K562 (cell line): ENCODE data around the gene ARMH4. TPM values are rescaled to one million over a fixed set of nuclear protein-coding genes. Genes with fewer than 3 reads are reported as not detected.

Experiments
- ATAC-seq: fragments of 200-7000 bp; cut with Tn5 transposase; 3 replicates; pipeline ENCODE4 v1.9.1; 2020; ENCODE audit warnings: moderate library complexity
- BruUV-seq: library from RNA; stranded (reverse); fragments of 400-500 nt; replicated peaks from 2 replicates; lab custom pipeline; 2021; lab: Mats Ljungman, UMichigan
- CTCF ChIA-PET: fragments of 300-600 bp; formaldehyde crosslinking; extraction: SDS; loops from one replicate; lab custom pipeline; 2021; ENCODE audit warnings: low intra/inter-chr PET ratio; lab: Yijun Ruan, JAX
- POLR2A ChIA-PET: fragments of 300-600, 350-650 bp; sonication (Branson Sonifier 250); formaldehyde crosslinking; extraction: SDS; loops from one replicate; lab custom pipeline; 2021; ENCODE audit warnings: antibody characterized with exemption, inconsistent platforms; lab: Yijun Ruan, JAX
- DNase-seq, 4 experiments: peaks; one replicate each; pipeline versions ENCODE4 v3.0.0 to v3.0.0-alpha.2; 2011 to 2018; ENCODE audit warnings: low spot score in 3 of 4, mixed read lengths in 3 of 4; ENCODE audit errors: extremely low read depth in 1 of 4
- FAIRE-seq: peaks from 2 replicates; lab custom pipeline; 2011; peaks lifted over from hg19 to GRCh38; lab: Jason Lieb, UNC
- H2AFZ ChIP-seq: 2 replicates; pipeline ENCODE4 v1.6.0; 2011; ENCODE audit warnings: low read depth, low read length, control low read depth, inconsistent platforms
- H3K27ac ChIP-seq: fragments of 200-600 bp; 3 replicates; pipeline ENCODE4 v1.8.0; 2011; ENCODE audit warnings: low read depth, mild to moderate bottlenecking, control low read depth, inconsistent platforms, low read length, moderate library complexity, mixed read lengths; ENCODE audit errors: extremely low read depth
- H3K27me3 ChIP-seq, 2 experiments: fragments of 300-600 bp in 1 of 2; 2 replicates in 1 of 2; 3 replicates in 1 of 2; pipeline versions ENCODE4 v1.6.0 to v1.8.0; 2011; ENCODE audit warnings: inconsistent platforms in 2 of 2, low read length in 2 of 2, mild to moderate bottlenecking in 1 of 2, mixed read lengths in 1 of 2, moderate library complexity in 1 of 2; ENCODE audit not compliant: control insufficient read depth in 2 of 2, insufficient read depth in 2 of 2
- H3K36me3 ChIP-seq: fragments of 300-600 bp; 3 replicates; pipeline ENCODE4 v1.8.0; 2011; ENCODE audit warnings: mild to moderate bottlenecking, low read length, inconsistent platforms; ENCODE audit not compliant: control insufficient read depth, insufficient read depth
- H3K4me1 ChIP-seq, 2 experiments: fragments of 200-600 bp in 1 of 2; replicated peaks in 1 of 2; 2 replicates in 1 of 2; 3 replicates in 1 of 2; pipeline versions ENCODE4 v1.5.1 to v1.8.0; 2011; ENCODE audit warnings: inconsistent platforms in 2 of 2, low read length in 2 of 2, mild to moderate bottlenecking in 1 of 2, mixed read lengths in 1 of 2, moderate library complexity in 1 of 2; ENCODE audit not compliant: control insufficient read depth in 2 of 2, insufficient read depth in 2 of 2
- H3K4me2 ChIP-seq: 2 replicates; pipeline ENCODE4 v1.6.1; 2011; ENCODE audit warnings: low read length, control low read depth, inconsistent platforms, mixed read lengths; ENCODE audit not compliant: insufficient read depth
- H3K4me3 ChIP-seq: fragments of 200-600 bp; sonication (generic), shearing (Covaris generic); 2 replicates; pipeline ENCODE4 v1.5.1; 2016; ENCODE audit warnings: control low read depth, inconsistent platforms
- H3K79me2 ChIP-seq: fragments of 200-600 bp; 3 replicates; pipeline ENCODE4 v1.8.0; 2011; ENCODE audit warnings: low read length, inconsistent platforms; ENCODE audit not compliant: control insufficient read depth, insufficient read depth
- H3K9ac ChIP-seq, 2 experiments: 2 replicates each; pipeline versions ENCODE4 v1.6.0 to v1.6.1; 2011; ENCODE audit warnings: low read depth in 2 of 2, low read length in 2 of 2, control low read depth in 1 of 2, inconsistent platforms in 1 of 2, mild to moderate bottlenecking in 1 of 2, mixed read lengths in 1 of 2; ENCODE audit not compliant: insufficient read depth in 1 of 2
- H3K9me1 ChIP-seq: one replicate; pipeline ENCODE4 v1.6.0; 2011; ENCODE audit warnings: inconsistent platforms, mild to moderate bottlenecking, low read length, moderate library complexity; ENCODE audit not compliant: control insufficient read depth, insufficient read depth
- H3K9me3 ChIP-seq: replicated peaks from 2 replicates; pipeline ENCODE4 v1.5.1; 2011; ENCODE audit warnings: low read depth, low read length, inconsistent platforms; ENCODE audit not compliant: control insufficient read depth, insufficient read depth
- H4K20me1 ChIP-seq: replicated peaks from 2 replicates; pipeline ENCODE4 v1.6.1; 2011; ENCODE audit warnings: low read length, inconsistent platforms, mixed read lengths; ENCODE audit not compliant: control insufficient read depth, insufficient read depth
- CC2D1A ChIP-seq: fragments of 450-650 bp; IDR thresholded peaks from 2 replicates; pipeline ENCODE4 v1.6.1; 2017; ENCODE audit warnings: mild to moderate bottlenecking
- CREM ChIP-seq: IDR thresholded peaks from 2 replicates; pipeline ENCODE4 v1.6.1; 2014; ENCODE audit warnings: antibody characterized with exemption, low read depth
- MEIS2 ChIP-seq: fragments of 450-650 bp; IDR thresholded peaks from 2 replicates; pipeline ENCODE4 v1.6.1; 2014; ENCODE audit warnings: mild to moderate bottlenecking; ENCODE audit not compliant: partially characterized antibody
- YBX1 ChIP-seq: fragments of 450-650 bp; IDR thresholded peaks from 2 replicates; pipeline ENCODE4 v1.7.1; 2016; ENCODE audit warnings: mild to moderate bottlenecking
- ZBTB8A ChIP-seq: fragments of 450-650 bp; IDR thresholded peaks from 2 replicates; pipeline ENCODE4 v1.6.1; 2018; ENCODE audit warnings: mild to moderate bottlenecking, moderate library complexity; ENCODE audit not compliant: partially characterized antibody
- ZNF143 ChIP-seq: sonication (generic); formaldehyde crosslinking; IDR thresholded peaks from 2 replicates; pipeline ENCODE4 v1.9.0; 2022; ENCODE audit warnings: mild to moderate bottlenecking, missing genetic modification reagents
- ZNF23 ChIP-seq: fragments of 250-450 bp; sonication (Bioruptor Pico); IDR thresholded peaks from 2 replicates; pipeline ENCODE4 v1.4.0; 2020; ENCODE audit warnings: mild to moderate bottlenecking
- WGBS: fragments of 100-300 bp; shearing (Covaris generic); methylation state at CpG from one replicate; pipeline ENCODE4 v1.1.6; 2016; ENCODE audit warnings: low coverage, mixed read lengths; ENCODE audit not compliant: insufficient coverage; ENCODE audit errors: missing lambda C conversion rate; 5-methylcytosine and 5-hydroxymethylcytosine counted together
- in situ Hi-C: fragments of 300-500 bp; cut with MboI; formaldehyde crosslinking; loops from 4 replicates; pipeline ENCODE4 v1.15.0; 2018; ENCODE audit warnings: inconsistent platforms, mixed read lengths
- intact Hi-C: fragments of 100-400 bp; cut with micrococcal nuclease; formaldehyde crosslinking; loops from 2 replicates; pipeline ENCODE4 v1.14.2; 2022
- polyA plus RNA-seq, 8 experiments: library from polyadenylated mRNA; depleted of rRNA in 4 of 8; stranded (reverse) in 5 of 8; unstranded in 3 of 8; fragments of >200 nt; fragmentation: Nextera tagmentation in 2 of 8; fragmentation: Illumina TruSeq in 1 of 8; extraction: Ambion mirVana in 2 of 8; extraction: Trizol in 1 of 8; gene quantifications; 2 replicates each; pipeline versions ENCODE4 v1.2.1 to v1.2.3, GENCODE V29; 2011 to 2014; ENCODE audit warnings: inconsistent platforms in 1 of 8, missing spikeins in 1 of 8
- total RNA-seq, 7 experiments: library from RNA; depleted of rRNA in 6 of 7; stranded (reverse); fragments of >200 nt in 6 of 7; fragmentation: Illumina TruSeq in 2 of 7; extraction: Trizol in 2 of 7; gene quantifications; 2 replicates each; pipeline versions ENCODE4 v1.2.1 to v1.2.3, GENCODE V29; 2011 to 2021; ENCODE audit warnings: low replicate concordance in 1 of 7
- TF ChIP-seq, protein P1 (sequence below): IDR thresholded peaks from 2 replicates; pipeline ENCODE4 v1.6.1; 2014; ENCODE audit warnings: antibody characterized with exemption

ARMH4 gene
- total and polyA plus RNA-seq, 9 of the 15 experiments (the other 6 are each of a cell fraction or from before 2014, with no cell fraction given) = 0.06 to 0.98 (median 0.07) TPM; not detected in 2

DNA sequence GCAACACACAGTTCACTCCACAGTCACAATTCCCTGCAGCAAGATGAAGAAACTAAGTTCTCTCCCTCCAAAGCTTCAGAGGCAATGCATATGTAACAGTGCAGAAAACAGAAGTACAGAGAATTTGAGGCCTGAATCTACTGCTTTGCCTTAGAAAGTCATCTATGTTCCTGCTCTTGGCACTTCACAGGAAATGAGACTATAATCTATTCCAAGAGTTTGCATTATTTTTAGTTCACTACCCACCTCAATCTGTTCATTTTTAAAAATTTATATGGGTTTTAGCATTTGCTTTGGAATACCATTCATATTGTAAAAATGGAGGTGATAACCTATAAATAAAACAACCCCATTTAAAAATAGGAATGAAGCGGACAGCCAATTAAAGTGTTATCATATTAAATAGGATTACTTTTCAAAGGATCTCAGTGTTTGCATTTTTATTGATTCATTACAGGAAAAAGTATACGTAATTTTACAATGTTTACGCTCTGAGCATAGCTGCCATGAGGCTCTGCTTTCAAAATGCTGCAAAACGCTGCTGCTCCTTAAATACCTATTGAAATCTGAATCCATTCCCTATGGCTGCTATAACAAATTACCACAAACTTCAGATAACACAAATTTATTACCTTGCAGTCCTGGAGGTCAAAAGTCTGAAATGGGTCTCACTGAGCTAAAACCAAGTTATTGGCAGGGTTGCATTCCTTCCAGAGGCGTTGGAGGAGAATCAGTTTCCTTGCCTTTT, 60.0 kb downstream of the ARMH4 start:
- H3K27me3 ChIP-seq = no peaks in the 10 kb centered on the region
- intact Hi-C loops = no loop called here
- no peaks in the 10 kb centered on the region for H3K36me3 ChIP-seq
- DNase-seq (no peak), FAIRE-seq (no peak), ATAC-seq (no peak)
- no peak overlapping the region for H3K9ac ChIP-seq
- ChIA-PET CTCF (no interaction called here), POLR2A (no interaction called here)
- H2AFZ ChIP-seq = no peak overlapping the region
- H3K9me1 ChIP-seq = no peaks in the 10 kb centered on the region
- 2% methylated on average over 5 of the region's 5 CpGs for WGBS
- no peak overlapping the region for H3K4me2 ChIP-seq
- no peak overlapping the region for H3K27ac ChIP-seq
- H3K4me3 ChIP-seq = no peak overlapping the region
- in situ Hi-C loops = no loop called here
- H3K79me2 ChIP-seq = no peaks in the 10 kb centered on the region
- H3K4me1 ChIP-seq = no peaks in the 10 kb centered on the region
- TF ChIP-seq CREM = no peak
- no peak for TF ChIP-seq ZNF23 (CRISPR knock-in tag)
- TF ChIP-seq ZNF143 = no peak
- TF ChIP-seq, protein P1, sequence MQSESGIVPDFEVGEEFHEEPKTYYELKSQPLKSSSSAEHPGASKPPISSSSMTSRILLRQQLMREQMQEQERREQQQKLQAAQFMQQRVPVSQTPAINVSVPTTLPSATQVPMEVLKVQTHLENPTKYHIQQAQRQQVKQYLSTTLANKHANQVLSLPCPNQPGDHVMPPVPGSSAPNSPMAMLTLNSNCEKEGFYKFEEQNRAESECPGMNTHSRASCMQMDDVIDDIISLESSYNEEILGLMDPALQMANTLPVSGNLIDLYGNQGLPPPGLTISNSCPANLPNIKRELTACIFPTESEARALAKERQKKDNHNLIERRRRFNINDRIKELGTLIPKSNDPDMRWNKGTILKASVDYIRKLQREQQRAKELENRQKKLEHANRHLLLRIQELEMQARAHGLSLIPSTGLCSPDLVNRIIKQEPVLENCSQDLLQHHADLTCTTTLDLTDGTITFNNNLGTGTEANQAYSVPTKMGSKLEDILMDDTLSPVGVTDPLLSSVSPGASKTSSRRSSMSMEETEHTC = no peak
- no peak for TF ChIP-seq YBX1
- TF ChIP-seq CC2D1A = no peak
- TF ChIP-seq MEIS2 = no peak
- TF ChIP-seq ZBTB8A = no peak
- BruUV-seq = no TSS peak
- no peaks in the 10 kb centered on the region for H4K20me1 ChIP-seq
- H3K9me3 ChIP-seq = no peaks in the 10 kb centered on the region
